GM23338 (cell line): Measurements from ENCODE around the gene ETV1. TPM values are rescaled to one million over a fixed set of nuclear protein-coding genes. Genes with fewer than 3 reads are reported as not detected.

ENCODE experiments used
- ATAC-seq: fragments of 200-7000 bp; cut with Tn5 transposase; 3 replicates; pipeline ENCODE4 v1.9.1; 2020
- DNase-seq: peaks from one replicate; pipeline ENCODE4 v3.0.0-alpha.2; 2015; ENCODE audit warnings: low spot score
- H2AFZ ChIP-seq: fragments of 200-600 bp; sonication (generic); 2 replicates; pipeline ENCODE4 v1.8.0; 2016; ENCODE audit warnings: antibody characterized with exemption, mild to moderate bottlenecking, moderate library complexity
- H3F3A ChIP-seq: fragments of 200-600 bp; sonication (generic); replicated peaks from 2 replicates; pipeline ENCODE4 v1.8.0; 2017; ENCODE audit warnings: antibody characterized with exemption, mixed run types, low read depth
- H3K27ac ChIP-seq: fragments of 200-600 bp; sonication (generic); 2 replicates; pipeline ENCODE4 v1.6.1; 2016; ENCODE audit warnings: low read depth
- H3K27me3 ChIP-seq: fragments of 200-600 bp; sonication (generic); 2 replicates; pipeline ENCODE4 v1.8.0; 2016; ENCODE audit warnings: mild to moderate bottlenecking, mixed run types, moderate library complexity; ENCODE audit not compliant: insufficient read depth
- H3K36me3 ChIP-seq: fragments of 200-600 bp; sonication (generic); 2 replicates; pipeline ENCODE4 v1.8.0; 2016; ENCODE audit warnings: mild to moderate bottlenecking; ENCODE audit not compliant: insufficient read depth
- H3K4me1 ChIP-seq: fragments of 200-600 bp; sonication (generic); 2 replicates; pipeline ENCODE4 v1.8.0; 2016; ENCODE audit warnings: mild to moderate bottlenecking, moderate library complexity; ENCODE audit not compliant: insufficient read depth
- H3K4me2 ChIP-seq: fragments of 200-600 bp; sonication (generic); 2 replicates; pipeline ENCODE4 v1.7.1; 2017; ENCODE audit warnings: mixed run types
- H3K4me3 ChIP-seq: fragments of 200-600 bp; sonication (generic); 2 replicates; pipeline ENCODE4 v1.6.1; 2016; ENCODE audit warnings: mixed run types
- H3K79me2 ChIP-seq: fragments of 200-600 bp; sonication (generic); replicated peaks from 2 replicates; pipeline ENCODE4 v1.8.0; 2017; ENCODE audit warnings: mild to moderate bottlenecking; ENCODE audit not compliant: insufficient read depth
- H3K9me2 ChIP-seq: fragments of 200-600 bp; sonication (generic); 2 replicates; pipeline ENCODE4 v1.8.0; 2017; ENCODE audit not compliant: insufficient read depth
- H4K20me1 ChIP-seq: fragments of 200-600 bp; sonication (generic); replicated peaks from 2 replicates; pipeline ENCODE4 v1.8.0; 2017; ENCODE audit warnings: mild to moderate bottlenecking; ENCODE audit not compliant: insufficient read depth
- H3K27ac Mint-ChIP-seq: 2 replicates; pipeline ENCODE4 v1.8.0; 2020; ENCODE audit warnings: inconsistent platforms, mild to moderate bottlenecking, moderate library complexity, mixed read lengths
- H3K27me3 Mint-ChIP-seq: 3 replicates; pipeline ENCODE4 v1.8.0; 2022; ENCODE audit warnings: low read depth, mild to moderate bottlenecking, moderate library complexity, mixed read lengths, inconsistent platforms; ENCODE audit not compliant: insufficient read depth, poor library complexity
- H3K36me3 Mint-ChIP-seq: 3 replicates; pipeline ENCODE4 v1.8.0; 2021; ENCODE audit warnings: low read depth, mild to moderate bottlenecking, inconsistent platforms, moderate library complexity, mixed read lengths
- H3K4me1 Mint-ChIP-seq: 3 replicates; pipeline ENCODE4 v1.8.0; 2020; ENCODE audit warnings: mild to moderate bottlenecking, inconsistent platforms, mixed read lengths
- H3K4me3 Mint-ChIP-seq: 3 replicates; pipeline ENCODE4 v1.8.0; 2021; ENCODE audit warnings: moderate library complexity, mild to moderate bottlenecking, inconsistent platforms, mixed read lengths
- H3K9me3 Mint-ChIP-seq: 3 replicates; pipeline ENCODE4 v1.8.0; 2020; ENCODE audit warnings: moderate library complexity, mild to moderate bottlenecking, inconsistent platforms, mixed read lengths
- CREB1 ChIP-seq: fragments of 250-450 bp; sonication (Bioruptor Pico); IDR thresholded peaks from 2 replicates; pipeline ENCODE4 v1.5.0; 2020; ENCODE audit warnings: low read depth, mild to moderate bottlenecking, moderate library complexity
- EZH2phosphoT487 ChIP-seq: fragments of 200-600 bp; sonication (generic); IDR thresholded peaks from one replicate; pipeline ENCODE4 v1.8.1; 2018; ENCODE audit warnings: antibody characterized with exemption; ENCODE audit not compliant: unreplicated experiment
- JUNB ChIP-seq: IDR thresholded peaks from one replicate; pipeline ENCODE4 v1.6.1; 2016; ENCODE audit warnings: antibody characterized with exemption; ENCODE audit not compliant: unreplicated experiment
- STAT1 ChIP-seq: IDR thresholded peaks from one replicate; pipeline ENCODE4 v1.6.1; 2016; ENCODE audit warnings: antibody characterized with exemption; ENCODE audit not compliant: unreplicated experiment
- ZNF114 ChIP-seq: fragments of 250-450 bp; sonication (Bioruptor Pico); IDR thresholded peaks from 2 replicates; pipeline ENCODE4 v1.5.0; 2020; ENCODE audit warnings: mild to moderate bottlenecking, moderate library complexity
- polyA plus RNA-seq: library from polyadenylated mRNA; unstranded; fragments of >200 nt; fragmentation: Nextera tagmentation; extraction: Ambion mirVana; gene quantifications from 2 replicates; pipeline ENCODE4 v1.2.1, GENCODE V29; 2016
- total RNA-seq: library from RNA; depleted of rRNA; stranded (reverse); fragments of >200 nt; shearing (Covaris generic); gene quantifications from 2 replicates; pipeline ENCODE4 v1.2.3, GENCODE V29; 2014
- TF ChIP-seq, protein P1 (sequence below), 2 experiments: fragments of 200-600 bp in 1 of 2; sonication (generic) in 1 of 2; conservative IDR thresholded peaks; 2 replicates each; pipeline versions ENCODE4 v1.5.1 to v1.6.1; 2016 to 2017; ENCODE audit warnings: antibody characterized with exemption in 2 of 2, low read depth in 2 of 2, mild to moderate bottlenecking in 2 of 2, moderate library complexity in 1 of 2
- TF ChIP-seq, protein P2 (sequence below): fragments of 250-450 bp; sonication (Bioruptor Pico); IDR thresholded peaks from 2 replicates; pipeline ENCODE4 v1.5.0; 2020; ENCODE audit warnings: mild to moderate bottlenecking, moderate library complexity

Gene ETV1
- total and polyA plus RNA-seq, 2 experiments from 2014 or later: 49.4 to 61.9 TPM

DNA sequence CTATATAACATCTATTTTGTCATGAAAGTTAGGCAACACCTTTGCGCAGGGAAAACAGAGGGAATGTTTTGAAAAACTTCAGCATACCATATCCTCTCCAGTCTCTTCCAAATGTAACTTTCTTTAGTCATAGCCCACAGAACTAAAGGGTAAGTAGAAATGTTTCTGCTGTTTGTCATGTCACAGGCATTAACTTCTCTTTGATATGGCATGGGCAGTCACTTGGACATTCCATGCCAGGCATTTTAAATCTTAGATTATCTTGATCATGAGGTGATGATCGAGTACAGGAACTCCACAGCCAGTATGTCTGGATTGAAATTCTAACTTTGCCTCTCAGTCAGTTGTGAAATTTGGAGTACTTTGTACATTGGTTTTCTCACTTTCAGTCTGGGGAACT lies 27.5 kb upstream of the ETV1 start:
- no peak overlapping the region for H3K27ac ChIP-seq
- DNase-seq (no peak), ATAC-seq (no peak)
- no peaks in the 10 kb centered on the region for H3K9me2 ChIP-seq
- H3K4me1 ChIP-seq: no peaks in the 10 kb centered on the region
- H3K4me3 ChIP-seq: no peak overlapping the region
- no peaks in the 10 kb centered on the region for H3K27me3 ChIP-seq
- Mint-ChIP-seq H3K4me1 (peaks cover 7% of the 10 kb centered on the region), H3K9me3 (no peaks in the 10 kb centered on the region), H3K27me3 (no peaks in the 10 kb centered on the region), H3K27ac (no peak overlapping the region), H3K36me3 (no peaks in the 10 kb centered on the region), H3K4me3 (no peak overlapping the region)
- H3K36me3 ChIP-seq: no peaks in the 10 kb centered on the region
- peak overlapping the region; percentile 7; the same call in 1 of the 2 replicates for H2AFZ ChIP-seq
- no peak overlapping the region for H3K4me2 ChIP-seq
- no peaks in the 10 kb centered on the region for H3K79me2 ChIP-seq
- no peaks in the 10 kb centered on the region for H4K20me1 ChIP-seq
- no peaks in the 10 kb centered on the region for H3F3A ChIP-seq
- TF ChIP-seq CREB1 (CRISPR knock-in tag): no peak
- no peak for TF ChIP-seq EZH2phosphoT487
- TF ChIP-seq, protein P1, sequence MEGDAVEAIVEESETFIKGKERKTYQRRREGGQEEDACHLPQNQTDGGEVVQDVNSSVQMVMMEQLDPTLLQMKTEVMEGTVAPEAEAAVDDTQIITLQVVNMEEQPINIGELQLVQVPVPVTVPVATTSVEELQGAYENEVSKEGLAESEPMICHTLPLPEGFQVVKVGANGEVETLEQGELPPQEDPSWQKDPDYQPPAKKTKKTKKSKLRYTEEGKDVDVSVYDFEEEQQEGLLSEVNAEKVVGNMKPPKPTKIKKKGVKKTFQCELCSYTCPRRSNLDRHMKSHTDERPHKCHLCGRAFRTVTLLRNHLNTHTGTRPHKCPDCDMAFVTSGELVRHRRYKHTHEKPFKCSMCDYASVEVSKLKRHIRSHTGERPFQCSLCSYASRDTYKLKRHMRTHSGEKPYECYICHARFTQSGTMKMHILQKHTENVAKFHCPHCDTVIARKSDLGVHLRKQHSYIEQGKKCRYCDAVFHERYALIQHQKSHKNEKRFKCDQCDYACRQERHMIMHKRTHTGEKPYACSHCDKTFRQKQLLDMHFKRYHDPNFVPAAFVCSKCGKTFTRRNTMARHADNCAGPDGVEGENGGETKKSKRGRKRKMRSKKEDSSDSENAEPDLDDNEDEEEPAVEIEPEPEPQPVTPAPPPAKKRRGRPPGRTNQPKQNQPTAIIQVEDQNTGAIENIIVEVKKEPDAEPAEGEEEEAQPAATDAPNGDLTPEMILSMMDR (conservative IDR thresholded peaks at IDR 0.05; ENCODE audit: low read depth in 2 of 2): no peak
- no peak for TF ChIP-seq STAT1
- no peak for TF ChIP-seq ZNF114 (CRISPR knock-in tag)
- TF ChIP-seq, protein P2, sequence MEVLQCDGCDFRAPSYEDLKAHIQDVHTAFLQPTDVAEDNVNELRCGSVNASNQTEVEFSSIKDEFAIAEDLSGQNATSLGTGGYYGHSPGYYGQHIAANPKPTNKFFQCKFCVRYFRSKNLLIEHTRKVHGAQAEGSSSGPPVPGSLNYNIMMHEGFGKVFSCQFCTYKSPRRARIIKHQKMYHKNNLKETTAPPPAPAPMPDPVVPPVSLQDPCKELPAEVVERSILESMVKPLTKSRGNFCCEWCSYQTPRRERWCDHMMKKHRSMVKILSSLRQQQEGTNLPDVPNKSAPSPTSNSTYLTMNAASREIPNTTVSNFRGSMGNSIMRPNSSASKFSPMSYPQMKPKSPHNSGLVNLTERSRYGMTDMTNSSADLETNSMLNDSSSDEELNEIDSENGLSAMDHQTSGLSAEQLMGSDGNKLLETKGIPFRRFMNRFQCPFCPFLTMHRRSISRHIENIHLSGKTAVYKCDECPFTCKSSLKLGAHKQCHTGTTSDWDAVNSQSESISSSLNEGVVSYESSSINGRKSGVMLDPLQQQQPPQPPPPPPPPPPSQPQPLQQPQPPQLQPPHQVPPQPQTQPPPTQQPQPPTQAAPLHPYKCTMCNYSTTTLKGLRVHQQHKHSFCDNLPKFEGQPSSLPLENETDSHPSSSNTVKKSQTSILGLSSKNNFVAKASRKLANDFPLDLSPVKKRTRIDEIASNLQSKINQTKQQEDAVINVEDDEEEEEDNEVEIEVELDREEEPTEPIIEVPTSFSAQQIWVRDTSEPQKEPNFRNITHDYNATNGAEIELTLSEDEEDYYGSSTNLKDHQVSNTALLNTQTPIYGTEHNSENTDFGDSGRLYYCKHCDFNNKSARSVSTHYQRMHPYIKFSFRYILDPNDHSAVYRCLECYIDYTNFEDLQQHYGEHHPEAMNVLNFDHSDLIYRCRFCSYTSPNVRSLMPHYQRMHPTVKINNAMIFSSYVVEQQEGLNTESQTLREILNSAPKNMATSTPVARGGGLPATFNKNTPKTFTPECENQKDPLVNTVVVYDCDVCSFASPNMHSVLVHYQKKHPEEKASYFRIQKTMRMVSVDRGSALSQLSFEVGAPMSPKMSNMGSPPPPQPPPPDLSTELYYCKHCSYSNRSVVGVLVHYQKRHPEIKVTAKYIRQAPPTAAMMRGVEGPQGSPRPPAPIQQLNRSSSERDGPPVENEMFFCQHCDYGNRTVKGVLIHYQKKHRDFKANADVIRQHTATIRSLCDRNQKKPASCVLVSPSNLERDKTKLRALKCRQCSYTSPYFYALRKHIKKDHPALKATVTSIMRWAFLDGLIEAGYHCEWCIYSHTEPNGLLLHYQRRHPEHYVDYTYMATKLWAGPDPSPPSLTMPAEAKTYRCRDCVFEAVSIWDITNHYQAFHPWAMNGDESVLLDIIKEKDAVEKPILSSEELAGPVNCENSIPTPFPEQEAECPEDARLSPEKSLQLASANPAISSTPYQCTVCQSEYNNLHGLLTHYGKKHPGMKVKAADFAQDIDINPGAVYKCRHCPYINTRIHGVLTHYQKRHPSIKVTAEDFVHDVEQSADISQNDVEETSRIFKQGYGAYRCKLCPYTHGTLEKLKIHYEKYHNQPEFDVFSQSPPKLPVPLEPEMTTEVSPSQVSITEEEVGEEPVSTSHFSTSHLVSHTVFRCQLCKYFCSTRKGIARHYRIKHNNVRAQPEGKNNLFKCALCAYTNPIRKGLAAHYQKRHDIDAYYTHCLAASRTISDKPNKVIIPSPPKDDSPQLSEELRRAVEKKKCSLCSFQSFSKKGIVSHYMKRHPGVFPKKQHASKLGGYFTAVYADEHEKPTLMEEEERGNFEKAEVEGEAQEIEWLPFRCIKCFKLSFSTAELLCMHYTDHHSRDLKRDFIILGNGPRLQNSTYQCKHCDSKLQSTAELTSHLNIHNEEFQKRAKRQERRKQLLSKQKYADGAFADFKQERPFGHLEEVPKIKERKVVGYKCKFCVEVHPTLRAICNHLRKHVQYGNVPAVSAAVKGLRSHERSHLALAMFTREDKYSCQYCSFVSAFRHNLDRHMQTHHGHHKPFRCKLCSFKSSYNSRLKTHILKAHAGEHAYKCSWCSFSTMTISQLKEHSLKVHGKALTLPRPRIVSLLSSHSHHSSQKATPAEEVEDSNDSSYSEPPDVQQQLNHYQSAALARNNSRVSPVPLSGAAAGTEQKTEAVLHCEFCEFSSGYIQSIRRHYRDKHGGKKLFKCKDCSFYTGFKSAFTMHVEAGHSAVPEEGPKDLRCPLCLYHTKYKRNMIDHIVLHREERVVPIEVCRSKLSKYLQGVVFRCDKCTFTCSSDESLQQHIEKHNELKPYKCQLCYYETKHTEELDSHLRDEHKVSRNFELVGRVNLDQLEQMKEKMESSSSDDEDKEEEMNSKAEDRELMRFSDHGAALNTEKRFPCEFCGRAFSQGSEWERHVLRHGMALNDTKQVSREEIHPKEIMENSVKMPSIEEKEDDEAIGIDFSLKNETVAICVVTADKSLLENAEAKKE: no peak
- TF ChIP-seq JUNB: no peak
